ENCODE results near the gene MUC13.
"Not testable (repeated sequence)": the region's sequence is repeated elsewhere in the genome, so short reads cannot be mapped to it uniquely, and the experiment has no call there.

The MUC13 gene, protein sequence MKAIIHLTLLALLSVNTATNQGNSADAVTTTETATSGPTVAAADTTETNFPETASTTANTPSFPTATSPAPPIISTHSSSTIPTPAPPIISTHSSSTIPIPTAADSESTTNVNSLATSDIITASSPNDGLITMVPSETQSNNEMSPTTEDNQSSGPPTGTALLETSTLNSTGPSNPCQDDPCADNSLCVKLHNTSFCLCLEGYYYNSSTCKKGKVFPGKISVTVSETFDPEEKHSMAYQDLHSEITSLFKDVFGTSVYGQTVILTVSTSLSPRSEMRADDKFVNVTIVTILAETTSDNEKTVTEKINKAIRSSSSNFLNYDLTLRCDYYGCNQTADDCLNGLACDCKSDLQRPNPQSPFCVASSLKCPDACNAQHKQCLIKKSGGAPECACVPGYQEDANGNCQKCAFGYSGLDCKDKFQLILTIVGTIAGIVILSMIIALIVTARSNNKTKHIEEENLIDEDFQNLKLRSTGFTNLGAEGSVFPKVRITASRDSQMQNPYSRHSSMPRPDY

GRCh38 chr3:124934577-124934976 is at the start of gene MUC13:
Gene MUC13 (minus strand): TSS chr3:124934751. CDS start chr3:124934712, 39 bp downstream.
- DNase-seq (ENCODE audit: low read depth) = no peak

DNA sequence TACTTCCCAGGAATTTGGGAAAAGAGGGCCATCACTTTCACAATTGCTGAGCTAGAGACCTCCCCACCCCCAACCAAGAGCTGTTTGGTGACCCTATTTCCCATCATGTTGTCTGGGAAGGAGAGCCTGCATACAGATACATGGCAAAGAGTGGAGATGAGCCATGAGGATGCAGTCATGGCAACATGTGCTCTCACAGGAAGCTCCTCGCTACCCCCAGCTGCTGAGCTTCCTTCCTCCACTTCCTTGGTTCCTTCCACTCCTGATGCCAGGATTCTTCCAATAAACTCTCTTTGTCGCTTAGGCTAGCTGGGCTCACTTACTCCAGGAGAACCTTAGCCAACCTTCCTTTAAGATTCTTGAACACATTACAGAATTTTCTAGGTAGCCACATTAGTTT is 48.3 kb upstream of the MUC13 start:
- no peak for DNase-seq (ENCODE audit: low read depth)

DNA sequence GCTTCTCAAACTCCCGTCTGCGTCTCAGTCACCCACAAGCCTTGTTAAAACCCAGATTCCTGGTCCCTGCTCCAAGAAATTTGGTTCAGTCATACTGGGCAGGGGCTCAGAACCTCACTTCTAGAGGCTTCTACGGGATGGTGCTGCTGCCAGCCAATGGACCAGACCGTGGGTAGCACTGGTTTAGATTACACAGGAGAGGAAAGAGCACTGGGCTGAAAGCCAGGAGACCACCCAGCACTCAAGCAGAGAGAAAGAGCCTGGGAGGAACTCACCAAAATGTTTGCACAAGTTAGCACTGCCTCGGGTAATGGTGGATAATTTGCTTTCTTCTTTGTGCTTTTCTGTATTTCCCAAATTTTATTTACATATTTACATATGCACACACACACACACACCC is 46.9 kb upstream of the MUC13 start:
- no peak for DNase-seq (ENCODE audit: low read depth)

GRCh38 chr3:124978627-124979026 is 44.1 kb upstream of the MUC13 start:
- no peak for DNase-seq (ENCODE audit: low read depth)

GRCh38 chr3:124976383-124976782 is 41.8 kb upstream of the MUC13 start:
- no peak for DNase-seq (ENCODE audit: low read depth)

DNA sequence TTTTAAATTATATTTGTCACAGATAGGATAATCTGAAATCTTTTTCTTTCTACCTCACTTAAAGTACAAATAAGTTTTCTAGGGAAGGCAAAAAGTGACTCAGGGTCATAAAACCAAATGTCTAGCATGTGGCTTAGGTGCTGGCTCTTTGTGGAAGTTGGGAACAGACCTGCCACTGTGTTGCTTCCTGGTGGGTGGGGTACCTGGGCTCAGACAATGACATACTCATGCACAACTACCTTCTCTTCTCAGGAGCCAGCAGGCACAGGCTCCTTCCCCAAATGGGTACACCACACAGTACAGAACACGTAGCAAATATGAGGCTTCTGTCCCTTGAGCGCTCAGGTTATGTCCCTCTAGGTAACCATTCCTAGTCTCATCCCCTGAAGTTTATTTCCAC is 40.1 kb upstream of the MUC13 start:
- DNase-seq (ENCODE audit: low read depth) = no peak

- DNase-seq (ENCODE audit: low read depth) = no peak
These were observed 38.7 kb upstream of the MUC13 start for GRCh38 chr3:124973290-124973689.

DNA sequence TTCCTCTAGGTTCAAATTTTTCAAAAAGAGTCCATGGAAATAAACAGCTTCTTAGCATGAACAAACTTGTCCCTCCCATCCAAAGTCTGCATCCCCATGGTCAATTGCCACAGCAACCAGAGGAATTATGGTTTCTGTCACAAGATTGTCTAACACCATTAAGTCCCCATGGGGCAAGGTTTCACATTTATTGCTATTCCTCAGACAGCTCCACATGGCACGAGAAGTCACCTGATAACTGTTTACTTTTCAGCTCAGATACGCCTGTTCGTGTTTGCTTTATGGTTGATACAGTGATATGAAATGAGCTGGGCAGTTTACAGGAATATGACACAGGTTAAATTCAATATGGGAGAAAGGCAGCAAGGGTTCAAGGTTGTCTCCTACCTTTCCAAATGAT is 37.9 kb upstream of the MUC13 start:
- DNase-seq (ENCODE audit: low read depth) = no peak

- DNase-seq (ENCODE audit: low read depth) = no peak
These were observed 35.6 kb upstream of the MUC13 start for GRCh38 chr3:124969963-124970722.

GRCh38 chr3:124969190-124969589 is 34.6 kb upstream of the MUC13 start:
- no peak for DNase-seq (ENCODE audit: low read depth)

DNA sequence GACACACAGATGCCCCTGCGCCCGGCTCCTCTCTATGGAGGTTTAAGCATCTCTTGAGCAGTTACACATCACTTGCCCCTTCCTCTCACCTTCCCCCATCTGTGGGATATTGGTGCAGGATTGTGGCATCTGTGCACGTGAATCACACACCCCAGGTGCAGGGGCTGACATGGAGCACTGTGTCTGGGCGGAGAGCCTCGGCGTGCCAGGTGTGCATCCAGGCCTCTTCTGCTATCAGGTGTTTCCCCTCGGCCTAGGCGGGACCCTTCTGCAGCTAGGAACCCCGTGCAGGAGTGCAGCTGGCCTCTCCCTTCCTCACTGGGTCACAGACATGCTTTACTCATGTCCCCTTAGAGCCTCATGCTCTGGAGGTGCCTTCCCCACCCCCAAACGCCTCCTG is 33.4 kb upstream of the MUC13 start:
- DNase-seq (ENCODE audit: low read depth) = no peak

DNA sequence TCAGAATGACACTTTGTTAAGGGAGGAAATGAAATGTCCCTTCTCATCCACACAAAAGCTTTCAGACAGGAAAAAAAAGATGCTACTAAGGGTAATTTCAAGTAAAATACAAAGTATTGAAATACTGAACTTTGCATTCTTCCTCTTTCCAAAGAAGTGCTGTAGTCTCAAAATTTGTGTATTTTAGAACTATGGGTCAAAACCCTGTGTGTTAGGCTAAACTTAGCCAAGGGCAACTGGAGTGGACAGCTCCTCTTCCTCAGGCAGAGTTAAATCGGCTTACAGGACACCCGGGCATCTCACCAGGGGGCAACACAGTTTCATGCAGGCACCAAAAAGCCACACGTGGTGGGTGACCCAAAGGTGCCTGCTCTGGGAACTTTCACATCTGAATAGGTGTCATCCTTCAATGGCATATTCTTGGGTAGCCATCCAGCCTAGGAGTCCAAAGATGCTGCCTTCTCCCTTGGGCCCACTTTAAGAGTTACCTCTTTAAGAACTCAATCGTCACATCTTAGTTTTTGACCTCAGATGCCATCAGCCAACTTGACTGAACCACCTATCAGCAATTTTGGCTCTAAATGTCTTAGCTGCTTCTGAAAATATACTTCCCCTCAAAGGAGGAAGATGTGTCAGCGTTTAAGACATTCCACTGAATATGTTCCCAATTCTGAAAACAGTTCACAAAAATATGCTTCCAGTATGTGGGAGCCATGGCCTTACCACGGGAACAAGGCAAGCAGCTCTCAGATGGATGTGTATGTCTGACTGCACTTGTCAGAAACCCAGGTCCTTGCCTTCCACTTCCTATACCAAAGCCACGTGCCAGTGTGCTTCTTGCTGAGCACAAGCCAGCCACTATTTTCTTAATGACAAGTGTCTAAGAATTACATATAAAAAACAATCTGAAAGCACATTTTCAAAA is 32.2 kb upstream of the MUC13 start:
- DNase-seq (ENCODE audit: low read depth) = no peak

DNA sequence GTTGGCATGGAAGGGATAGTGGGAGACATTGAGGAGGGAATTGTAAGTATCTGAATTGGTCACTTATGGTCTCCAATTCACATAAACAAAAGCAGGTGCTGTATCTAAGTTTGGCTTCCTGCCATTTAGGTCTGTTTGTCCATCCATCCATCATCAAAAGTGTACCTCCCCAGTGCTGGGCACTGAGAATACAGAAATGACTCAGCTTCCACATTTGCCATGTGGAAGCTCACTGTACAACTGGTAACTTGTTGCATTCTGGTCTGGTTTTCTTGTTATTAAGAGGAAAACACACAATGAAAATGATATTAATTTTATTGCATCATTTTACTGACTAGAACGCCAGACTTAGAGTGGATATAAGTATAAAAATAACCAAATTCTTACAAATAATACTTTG is 30.9 kb upstream of the MUC13 start:
- no peak for DNase-seq (ENCODE audit: low read depth)

GRCh38 chr3:124964387-124964786 is 29.8 kb upstream of the MUC13 start:
- DNase-seq (ENCODE audit: low read depth) = no peak

DNA sequence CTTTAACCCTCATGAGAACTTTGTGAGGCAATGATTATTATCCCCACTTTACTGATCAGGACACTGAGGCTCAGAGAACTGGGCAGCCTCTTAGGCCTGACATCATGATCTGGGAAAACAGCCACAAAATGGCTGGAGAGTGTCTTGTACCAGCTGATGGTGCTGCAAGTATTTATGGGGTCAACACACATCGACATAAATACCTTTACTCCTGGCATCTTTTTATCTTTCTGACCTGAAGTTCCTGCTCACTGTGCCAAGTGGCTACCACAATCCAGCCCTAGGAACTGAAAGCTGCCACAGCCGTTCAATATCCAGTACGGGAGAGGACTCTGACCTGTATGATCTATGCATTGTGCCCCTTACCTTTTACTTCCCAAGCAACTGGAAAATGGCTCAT is 29.2 kb upstream of the MUC13 start:
- DNase-seq (ENCODE audit: low read depth) = no peak

GRCh38 chr3:124962403-124962940 is 27.9 kb upstream of the MUC13 start:
- no peak for DNase-seq (ENCODE audit: low read depth)

DNA sequence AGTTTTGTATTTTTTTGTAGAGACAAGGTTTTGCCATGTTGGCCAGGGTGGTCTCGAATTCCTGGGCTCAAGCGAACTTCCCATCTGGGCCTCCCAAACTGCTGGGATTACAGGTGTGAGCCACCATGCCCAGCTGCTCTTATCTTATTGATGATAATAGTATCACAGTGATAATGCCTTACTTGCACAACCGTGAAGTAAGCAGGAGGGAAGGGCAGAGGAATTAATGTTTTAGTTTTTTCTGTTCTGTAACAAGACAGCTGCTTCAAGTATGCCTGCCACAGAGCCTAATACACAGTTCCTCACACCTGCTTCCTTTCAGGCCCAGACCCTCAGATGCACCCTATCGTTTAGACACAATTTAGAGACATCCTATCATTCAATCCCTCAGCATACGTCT is 26.1 kb upstream of the MUC13 start:
- no peak for DNase-seq (ENCODE audit: low read depth)

DNA sequence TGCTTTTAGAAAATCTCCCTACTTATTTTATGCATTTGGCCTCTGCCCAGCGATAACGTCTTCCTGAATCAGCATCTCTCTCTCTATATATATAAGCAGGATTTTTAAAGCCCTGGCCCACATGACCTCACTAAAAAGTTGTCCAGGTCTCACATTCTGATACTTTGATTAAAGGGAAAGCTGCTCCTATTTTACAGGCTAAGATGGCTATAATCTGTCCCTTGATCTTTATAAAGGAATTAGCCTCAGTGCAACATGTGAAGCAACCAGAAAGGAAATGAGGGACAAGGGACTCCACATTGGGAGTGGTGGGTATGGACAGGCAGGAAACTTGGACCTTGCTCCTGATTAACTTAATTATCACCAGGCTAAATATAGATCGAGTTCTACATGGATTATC is 25.6 kb upstream of the MUC13 start:
- DNase-seq (ENCODE audit: low read depth) = no peak

DNA sequence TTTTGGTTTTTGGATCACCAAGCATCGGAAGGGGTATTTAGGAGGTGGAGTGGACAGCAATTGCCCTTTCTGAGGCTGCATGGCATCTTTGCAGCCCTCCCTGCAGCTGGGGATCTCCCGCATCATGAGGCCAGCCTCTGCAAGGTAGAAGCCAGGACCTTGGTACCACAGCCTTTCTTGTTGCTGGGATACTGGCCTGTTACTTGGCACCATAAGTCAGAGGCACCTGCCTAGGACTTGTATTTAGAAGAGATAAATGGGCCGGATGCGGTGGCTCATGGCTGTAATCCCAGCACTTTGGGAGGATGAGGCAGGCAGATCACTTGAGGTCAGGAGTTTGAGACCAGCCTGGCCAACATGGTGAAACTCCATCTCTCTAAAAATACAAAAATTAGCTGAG is 23.4 kb upstream of the MUC13 start:
- DNase-seq (ENCODE audit: low read depth) = not testable (repeated sequence)

GRCh38 chr3:124952282-124952855 is 17.8 kb upstream of the MUC13 start:
- DNase-seq (ENCODE audit: low read depth) = no peak

- no peak for DNase-seq (ENCODE audit: low read depth)
These were observed 17.1 kb upstream of the MUC13 start for GRCh38 chr3:124951511-124952281.

All from activated T-helper 9 cell treated with anti-CD3 and anti-CD28 coated beads, Interleukin-2, amount 50 U/mL, for 16 hours (primary cell).